ENCODE data around the gene ITPK1. TPM values are rescaled to one million over a fixed set of nuclear protein-coding genes. Genes with fewer than 3 reads are reported as not detected.

The ITPK1 gene
- total RNA-seq, 2 donors from 2014 or later, result 53.4 to 61.8 TPM

DNA sequence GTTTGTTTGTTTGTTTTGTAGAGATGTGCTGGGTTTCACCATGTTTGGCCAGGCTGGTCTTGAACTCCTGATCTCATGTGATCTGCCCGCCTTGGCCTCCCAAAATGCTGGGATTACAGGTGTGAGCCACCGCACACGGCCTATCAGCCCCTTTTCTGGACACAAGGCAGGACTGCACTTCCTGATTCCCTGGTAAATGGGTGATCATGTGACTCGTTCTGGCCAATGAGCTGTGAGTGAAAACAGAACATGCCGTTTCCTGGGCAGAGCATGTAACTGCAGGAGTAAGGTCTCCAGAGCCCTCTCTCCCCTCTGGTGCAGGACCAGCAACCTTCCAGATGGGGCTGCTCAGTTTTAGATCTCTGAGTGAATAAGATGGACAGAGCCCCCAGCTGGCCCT lies 92.7 kb downstream of the ITPK1 start:
- Mint-ChIP-seq H3K4me1 (ENCODE audit: low read depth) (peaks cover 23% of the 10 kb centered on the region), H3K9me3 (no peaks in the 10 kb centered on the region), H3K27me3 (ENCODE audit: low read depth) (no peaks in the 10 kb centered on the region), H3K27ac (no peak overlapping the region), H3K4me3 (no peak overlapping the region), H3K36me3 (ENCODE audit: insufficient read depth in 2 of 2) (no peaks in the 10 kb centered on the region)
- ATAC-seq (replicated peaks in 1 of 2) (no peak), DNase-seq (no peak)

GRCh38 chr14:93019970-93020369 lies 95.8 kb downstream of the ITPK1 start:
- DNase-seq (no peak), ATAC-seq (replicated peaks in 1 of 2) (no peak)
- Mint-ChIP-seq H3K4me3 (no peak overlapping the region), H3K9me3 (no peaks in the 10 kb centered on the region), H3K4me1 (ENCODE audit: low read depth) (peaks cover 19% of the 10 kb centered on the region), H3K27ac (no peak overlapping the region), H3K27me3 (ENCODE audit: low read depth) (no peaks in the 10 kb centered on the region), H3K36me3 (ENCODE audit: insufficient read depth in 2 of 2) (no peaks in the 10 kb centered on the region)

GRCh38 chr14:93019367-93019843 lies 96.3 kb downstream of the ITPK1 start:
- H3K27me3 Mint-ChIP-seq (ENCODE audit: low read depth), result no peaks in the 10 kb centered on the region
- no peaks in the 10 kb centered on the region for H3K9me3 Mint-ChIP-seq
- H3K36me3 Mint-ChIP-seq (ENCODE audit: insufficient read depth in 2 of 2), result no peaks in the 10 kb centered on the region
- H3K4me1 Mint-ChIP-seq (ENCODE audit: low read depth), result peaks cover 17% of the 10 kb centered on the region
- DNase-seq (no peak), ATAC-seq (replicated peaks in 1 of 2) (no peak)
- no peak overlapping the region for H3K4me3 Mint-ChIP-seq
- no peak overlapping the region for H3K27ac Mint-ChIP-seq

DNA sequence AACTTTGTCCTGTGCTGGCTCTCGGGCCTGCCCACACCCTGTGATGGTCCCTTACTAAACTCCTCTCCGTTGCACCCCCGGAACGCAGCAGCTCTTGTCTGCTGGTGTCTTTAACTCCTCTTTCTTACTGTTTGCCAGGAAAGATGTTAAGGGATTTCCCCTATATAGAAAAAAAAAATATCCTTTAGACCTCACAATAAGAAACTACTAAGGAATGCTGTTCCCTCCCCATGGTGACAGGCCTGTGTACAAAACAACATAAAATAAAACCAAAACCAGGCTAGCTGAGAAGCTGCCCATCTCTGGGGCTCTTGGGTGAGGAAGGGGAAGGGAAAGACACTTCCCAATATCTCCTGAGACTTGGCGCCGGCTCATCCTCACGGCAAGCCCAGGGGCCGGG lies 97.4 kb downstream of the ITPK1 start:
- Mint-ChIP-seq H3K4me1 (ENCODE audit: low read depth) (peaks cover 25% of the 10 kb centered on the region), H3K36me3 (ENCODE audit: insufficient read depth in 2 of 2) (no peaks in the 10 kb centered on the region), H3K27ac (no peak overlapping the region), H3K4me3 (no peak overlapping the region), H3K27me3 (ENCODE audit: low read depth) (no peaks in the 10 kb centered on the region), H3K9me3 (no peaks in the 10 kb centered on the region)
- ATAC-seq (replicated peaks in 1 of 2) (no peak), DNase-seq (no peak)

- H3K4me3 Mint-ChIP-seq, result no peak overlapping the region
These were observed 97.8 kb downstream of the ITPK1 start for GRCh38 chr14:93017898-93018297.

GRCh38 chr14:93017301-93017797 lies 98.4 kb downstream of the ITPK1 start:
- Mint-ChIP-seq H3K36me3 (ENCODE audit: insufficient read depth in 2 of 2) (no peaks in the 10 kb centered on the region), H3K27ac (no peak overlapping the region), H3K4me3 (no peak overlapping the region), H3K27me3 (ENCODE audit: low read depth) (no peaks in the 10 kb centered on the region), H3K4me1 (ENCODE audit: low read depth) (peaks cover 17% of the 10 kb centered on the region), H3K9me3 (no peaks in the 10 kb centered on the region)
- DNase-seq, result no peak
- no peak for ATAC-seq (replicated peaks in 1 of 2)

More at GRCh38 chr14:93017898-93018297, 97.8 kb downstream of the ITPK1 start:
- Mint-ChIP-seq H3K4me1 (ENCODE audit: low read depth) (peaks cover 22% of the 10 kb centered on the region), H3K9me3 (no peaks in the 10 kb centered on the region), H3K36me3 (ENCODE audit: insufficient read depth in 2 of 2) (no peaks in the 10 kb centered on the region), H3K27ac (no peak overlapping the region), H3K27me3 (ENCODE audit: low read depth) (no peaks in the 10 kb centered on the region)
- ATAC-seq (replicated peaks in 1 of 2) (no peak), DNase-seq (no peak)

DNA sequence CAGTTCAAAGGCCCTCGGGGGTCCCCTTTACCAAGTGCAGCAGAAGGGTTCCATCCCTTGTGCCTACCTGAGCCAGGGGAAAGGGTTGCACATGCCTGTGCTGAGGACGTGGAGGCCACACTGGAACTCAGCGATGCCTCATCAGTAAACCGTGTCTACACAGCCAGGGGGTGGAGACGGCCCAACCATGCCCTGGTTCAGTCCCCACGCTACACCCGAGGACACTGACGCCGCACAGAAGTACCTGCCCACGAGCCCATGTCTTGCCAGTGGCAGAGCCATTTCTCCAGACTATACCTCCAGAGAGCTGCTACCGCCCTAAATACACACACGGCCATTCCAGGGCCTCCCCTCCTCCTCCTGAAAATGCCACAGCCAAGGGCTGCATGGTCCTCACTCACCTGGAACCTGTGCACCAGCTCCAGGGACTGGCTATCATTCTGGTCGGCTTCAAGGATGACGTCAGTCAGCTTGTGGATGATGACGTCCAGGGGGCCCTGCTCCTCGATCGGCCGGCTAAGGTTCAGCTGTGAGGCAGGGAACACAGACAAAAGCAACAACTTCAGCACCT lies 99.4 kb downstream of the ITPK1 start:
- no peaks in the 10 kb centered on the region for H3K27me3 Mint-ChIP-seq (ENCODE audit: low read depth)
- ATAC-seq (replicated peaks in 1 of 2), result no peak
- no peak overlapping the region for H3K4me3 Mint-ChIP-seq
- H3K36me3 Mint-ChIP-seq (ENCODE audit: insufficient read depth in 2 of 2), result no peaks in the 10 kb centered on the region
- H3K9me3 Mint-ChIP-seq, result no peaks in the 10 kb centered on the region
- peaks cover 17% of the 10 kb centered on the region for H3K4me1 Mint-ChIP-seq (ENCODE audit: low read depth)
- H3K27ac Mint-ChIP-seq, result no peak overlapping the region
- no peak for DNase-seq

DNA sequence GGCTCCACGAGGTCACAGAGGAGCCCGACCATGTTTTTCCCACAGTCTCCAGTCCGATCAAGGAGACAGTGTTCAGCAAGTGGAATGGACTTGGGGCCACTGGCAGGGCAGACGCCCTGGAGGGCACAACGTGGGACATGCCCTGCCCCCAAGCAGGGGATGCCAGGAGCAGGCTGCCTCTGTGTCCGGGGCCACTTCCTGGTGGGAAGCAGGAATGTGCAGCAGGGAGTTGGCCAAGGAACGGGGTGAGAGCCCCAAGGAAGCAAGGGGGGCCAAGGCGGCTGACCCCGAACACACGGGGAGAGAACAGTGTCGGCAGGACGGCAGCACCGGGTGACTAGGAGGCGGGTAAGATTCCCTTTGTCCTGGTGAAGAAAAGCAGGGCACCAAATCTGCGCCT lies 100.2 kb downstream of the ITPK1 start:
- ATAC-seq (replicated peaks in 1 of 2) (no peak), DNase-seq (no peak)
- Mint-ChIP-seq H3K27ac (no peak overlapping the region), H3K4me3 (no peak overlapping the region), H3K4me1 (ENCODE audit: low read depth) (peaks cover 13% of the 10 kb centered on the region), H3K9me3 (no peaks in the 10 kb centered on the region), H3K36me3 (ENCODE audit: insufficient read depth in 2 of 2) (no peaks in the 10 kb centered on the region), H3K27me3 (ENCODE audit: low read depth) (no peaks in the 10 kb centered on the region)

GRCh38 chr14:93015064-93015463 lies 100.7 kb downstream of the ITPK1 start:
- no peak for DNase-seq

GRCh38 chr14:93014058-93015023 lies 101.4 kb downstream of the ITPK1 start:
- H3K4me3 Mint-ChIP-seq, result no peak overlapping the region
- H3K27ac Mint-ChIP-seq, result peak overlapping the region; percentile 60
- H3K9me3 Mint-ChIP-seq, result no peaks in the 10 kb centered on the region
- no peak for DNase-seq
- no peaks in the 10 kb centered on the region for H3K36me3 Mint-ChIP-seq (ENCODE audit: insufficient read depth in 2 of 2)
- no peak for ATAC-seq (replicated peaks in 1 of 2)
- peaks cover 10% of the 10 kb centered on the region for H3K4me1 Mint-ChIP-seq (ENCODE audit: low read depth)
- H3K27me3 Mint-ChIP-seq (ENCODE audit: low read depth), result no peaks in the 10 kb centered on the region

More at GRCh38 chr14:93015064-93015463, 100.7 kb downstream of the ITPK1 start:
- ATAC-seq (replicated peaks in 1 of 2), result no peak
- H3K36me3 Mint-ChIP-seq (ENCODE audit: insufficient read depth in 2 of 2), result no peaks in the 10 kb centered on the region
- peaks cover 10% of the 10 kb centered on the region for H3K4me1 Mint-ChIP-seq (ENCODE audit: low read depth)
- H3K9me3 Mint-ChIP-seq, result no peaks in the 10 kb centered on the region
- no peak overlapping the region for H3K27ac Mint-ChIP-seq
- H3K4me3 Mint-ChIP-seq, result no peak overlapping the region
- H3K27me3 Mint-ChIP-seq (ENCODE audit: low read depth), result no peaks in the 10 kb centered on the region

GRCh38 chr14:93012951-93013719 lies 102.6 kb downstream of the ITPK1 start:
- H3K27ac Mint-ChIP-seq, result peak overlapping the region; percentile 60
- H3K27me3 Mint-ChIP-seq (ENCODE audit: low read depth), result no peaks in the 10 kb centered on the region
- H3K4me1 Mint-ChIP-seq (ENCODE audit: low read depth), result peaks cover 10% of the 10 kb centered on the region
- H3K4me3 Mint-ChIP-seq, result no peak overlapping the region
- no peaks in the 10 kb centered on the region for H3K9me3 Mint-ChIP-seq
- DNase-seq, result no peak
- peak in 1 of 2 donors; percentile 45 for ATAC-seq (replicated peaks in 1 of 2)
- H3K36me3 Mint-ChIP-seq (ENCODE audit: insufficient read depth in 2 of 2), result no peaks in the 10 kb centered on the region

DNA sequence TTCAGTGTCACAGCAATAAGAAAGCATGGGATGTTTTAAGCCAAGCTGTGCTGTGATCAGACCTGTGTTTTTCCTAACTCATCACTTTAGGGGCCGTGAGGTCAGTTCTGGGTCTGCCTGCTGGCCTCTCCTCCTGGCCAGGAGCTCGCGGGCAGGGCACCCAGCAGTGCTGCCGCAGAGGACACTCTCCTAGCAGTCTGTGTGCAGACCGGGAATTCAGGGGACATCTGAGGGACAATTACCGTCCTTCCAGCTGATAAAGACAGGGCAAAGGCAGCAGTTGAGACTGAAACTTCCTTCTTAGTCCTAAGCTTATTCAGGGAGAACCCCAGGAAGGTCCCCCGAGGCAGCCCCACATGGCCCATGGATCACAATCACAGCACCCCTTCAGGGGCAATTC lies 103.2 kb downstream of the ITPK1 start:
- no peak for DNase-seq
- ATAC-seq (replicated peaks in 1 of 2), result no peak
- H3K4me1 Mint-ChIP-seq (ENCODE audit: low read depth), result peaks cover 10% of the 10 kb centered on the region
- no peaks in the 10 kb centered on the region for H3K27me3 Mint-ChIP-seq (ENCODE audit: low read depth)
- H3K9me3 Mint-ChIP-seq, result no peaks in the 10 kb centered on the region
- H3K36me3 Mint-ChIP-seq (ENCODE audit: insufficient read depth in 2 of 2), result no peaks in the 10 kb centered on the region
- no peak overlapping the region for H3K27ac Mint-ChIP-seq
- no peak overlapping the region for H3K4me3 Mint-ChIP-seq

Measured in activated T-cell treated with anti-CD3 and anti-CD28 coated beads, Interleukin-2, amount 50 U/mL, for 72 hours (primary cell).